Measurements from ENCODE around the gene ITGA1.
A peak's percentile ranks its signal among the peaks of the same experiment; 100 is the strongest.
"Not testable (repeated sequence)": the region's sequence is repeated elsewhere in the genome, so short reads cannot be mapped to it uniquely, and the experiment has no call there.

Gene ITGA1

DNA sequence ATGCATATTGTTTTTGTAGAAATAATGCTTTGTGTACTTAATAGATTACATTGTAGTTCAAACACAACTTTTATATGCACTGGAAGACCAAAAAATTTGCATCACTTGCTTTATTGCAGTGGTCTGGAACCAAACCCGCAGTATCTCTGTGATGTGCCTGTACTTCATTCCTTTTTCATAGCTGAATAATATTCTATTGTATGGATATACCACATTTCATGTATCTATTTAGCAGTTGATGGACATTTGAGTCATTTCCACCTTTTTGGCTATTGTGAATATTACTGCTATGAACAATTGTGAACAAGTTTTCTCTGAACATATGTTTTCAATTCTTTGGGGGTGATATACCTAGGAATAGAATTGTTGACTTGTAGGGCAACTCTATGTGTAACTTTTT lies 40.1 kb downstream of the ITGA1 start:
- no peak for DNase-seq (ENCODE audit: low read depth, low spot score)

DNA sequence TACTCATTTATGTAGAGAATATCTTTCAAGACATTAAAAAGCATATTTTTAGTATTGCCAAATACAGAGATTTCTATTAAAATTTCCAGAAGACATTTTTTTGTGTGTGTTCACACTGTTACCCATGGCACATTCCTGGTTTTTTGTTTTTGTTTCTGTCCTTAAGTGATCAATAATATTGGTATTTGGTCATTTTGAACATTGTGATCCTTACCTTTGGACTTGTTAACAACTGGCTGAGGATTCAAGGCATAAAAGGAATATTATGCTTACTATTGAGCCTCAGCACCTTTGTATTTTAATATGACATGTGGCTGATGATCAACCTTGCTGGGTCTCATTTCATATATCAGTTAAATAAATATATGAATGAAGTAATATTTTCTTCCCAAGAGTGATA lies 41.9 kb downstream of the ITGA1 start:
- no peak for DNase-seq (ENCODE audit: low read depth, low spot score)

DNA sequence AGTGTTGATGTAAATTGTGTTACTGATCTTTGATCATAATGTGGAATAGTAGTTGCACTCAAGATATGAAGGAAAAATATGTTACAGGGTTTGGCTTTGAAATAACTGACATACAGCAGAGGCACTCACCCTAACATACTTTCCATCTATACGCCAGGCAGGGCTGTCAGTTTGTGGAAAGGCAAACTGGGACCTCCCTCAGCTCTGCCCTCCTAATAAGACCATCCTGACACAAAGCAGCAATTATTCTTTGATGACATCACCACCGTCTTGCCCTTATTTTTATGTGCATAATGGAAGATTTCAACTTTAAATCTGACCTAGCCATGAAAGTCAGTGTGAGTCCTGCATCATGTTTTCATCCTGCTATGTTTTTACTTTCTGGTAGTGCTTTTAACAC lies 42.9 kb downstream of the ITGA1 start:
- DNase-seq (ENCODE audit: low read depth, low spot score) = no peak

DNA sequence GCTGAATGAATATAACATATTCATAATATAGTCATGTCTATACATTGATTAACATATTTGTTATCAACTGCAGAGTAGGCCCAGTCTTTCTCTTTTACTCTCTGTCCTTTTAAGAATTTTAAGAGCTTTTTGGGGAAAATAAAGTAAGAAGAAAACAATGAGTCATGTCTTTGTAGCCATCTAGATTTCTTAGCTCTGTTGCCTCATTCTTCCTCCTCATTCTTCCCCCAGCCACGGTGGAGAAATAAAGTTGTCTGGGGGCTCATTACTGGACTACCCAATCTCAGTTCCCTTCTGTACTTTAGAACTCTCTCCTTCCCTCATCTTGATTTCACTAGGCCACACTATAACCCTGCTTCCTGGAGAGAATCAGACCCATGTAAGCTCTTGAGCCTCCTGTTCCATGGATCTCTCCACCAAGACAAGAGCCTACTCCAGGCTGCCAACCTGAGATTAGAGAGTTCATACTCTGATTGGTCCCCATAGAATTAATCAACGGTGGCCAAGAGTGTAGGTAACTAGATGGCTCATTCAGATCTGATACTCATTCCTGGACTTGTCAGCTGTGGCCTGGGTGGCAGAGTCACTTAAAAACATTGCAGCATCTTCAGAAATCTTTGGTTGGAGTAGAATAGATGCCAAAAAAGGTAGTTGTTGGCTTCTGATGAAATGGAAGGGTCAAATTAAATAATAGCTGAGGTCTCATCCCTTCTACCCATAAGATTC lies 44.2 kb downstream of the ITGA1 start:
- DNase-seq (ENCODE audit: low read depth, low spot score) = no peak

DNA sequence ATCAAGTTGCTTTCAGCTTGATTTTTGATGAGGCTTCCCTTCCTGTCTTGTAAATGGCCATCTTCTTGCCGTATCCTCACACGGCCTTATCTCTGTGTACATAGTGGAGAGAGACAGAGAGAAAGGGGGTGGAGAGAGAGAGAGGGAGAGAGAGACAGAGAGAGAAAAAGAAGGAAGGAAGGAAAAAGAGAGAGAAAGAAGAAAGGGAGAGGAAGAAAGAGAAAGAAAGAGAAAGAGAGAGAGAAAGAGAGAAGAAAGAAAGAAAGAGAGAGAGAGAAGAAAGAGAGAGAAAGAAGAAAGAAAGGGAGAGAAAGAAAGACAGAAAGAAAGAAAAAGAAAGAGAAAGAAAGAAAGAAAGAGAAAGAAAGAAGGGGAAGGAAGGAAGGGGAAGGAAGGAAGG lies 46.6 kb downstream of the ITGA1 start:
- no peak for DNase-seq (ENCODE audit: low read depth, low spot score)

DNA sequence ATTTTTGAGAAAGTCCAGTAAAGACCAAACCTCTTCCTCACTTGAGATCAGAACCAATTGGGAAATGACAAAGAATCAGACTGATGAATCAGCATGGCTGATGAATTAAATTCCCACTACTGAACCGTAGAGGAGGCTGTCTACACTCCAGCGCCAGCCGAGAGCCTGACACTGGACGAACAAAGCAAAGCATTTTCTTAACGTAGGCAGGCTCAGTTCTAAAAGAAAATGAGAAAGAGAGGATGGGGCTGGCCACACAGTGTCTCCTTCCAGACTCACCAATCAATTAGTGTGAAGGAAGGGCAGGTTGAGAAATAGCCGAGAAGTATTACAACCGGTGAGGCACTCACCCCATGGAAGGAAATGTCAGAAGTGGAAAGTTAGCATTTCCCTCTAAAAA lies 49.4 kb downstream of the ITGA1 start:
- peak; percentile 65 for DNase-seq (ENCODE audit: low read depth, low spot score)

DNA sequence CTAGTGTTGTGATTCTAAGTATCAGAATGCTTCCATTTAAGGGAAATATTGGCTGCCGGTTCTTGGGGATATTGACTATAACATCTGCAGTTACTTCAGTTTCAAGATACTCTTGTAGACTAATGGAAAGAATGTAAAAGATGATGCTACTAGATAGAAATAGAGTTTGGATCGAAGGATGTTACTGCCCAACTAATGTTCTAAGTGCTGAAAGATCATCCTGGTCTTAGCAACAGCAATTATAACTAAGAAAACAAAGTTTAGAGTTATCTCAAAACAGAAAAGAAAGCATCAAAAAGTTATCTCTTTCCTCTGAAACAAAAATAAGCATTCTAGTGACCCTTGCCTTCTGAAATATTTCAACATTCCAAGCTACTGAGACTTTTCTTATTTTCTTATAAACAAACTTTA lies 49.9 kb downstream of the ITGA1 start:
- peak; percentile 13 for DNase-seq (ENCODE audit: low read depth, low spot score)

DNA sequence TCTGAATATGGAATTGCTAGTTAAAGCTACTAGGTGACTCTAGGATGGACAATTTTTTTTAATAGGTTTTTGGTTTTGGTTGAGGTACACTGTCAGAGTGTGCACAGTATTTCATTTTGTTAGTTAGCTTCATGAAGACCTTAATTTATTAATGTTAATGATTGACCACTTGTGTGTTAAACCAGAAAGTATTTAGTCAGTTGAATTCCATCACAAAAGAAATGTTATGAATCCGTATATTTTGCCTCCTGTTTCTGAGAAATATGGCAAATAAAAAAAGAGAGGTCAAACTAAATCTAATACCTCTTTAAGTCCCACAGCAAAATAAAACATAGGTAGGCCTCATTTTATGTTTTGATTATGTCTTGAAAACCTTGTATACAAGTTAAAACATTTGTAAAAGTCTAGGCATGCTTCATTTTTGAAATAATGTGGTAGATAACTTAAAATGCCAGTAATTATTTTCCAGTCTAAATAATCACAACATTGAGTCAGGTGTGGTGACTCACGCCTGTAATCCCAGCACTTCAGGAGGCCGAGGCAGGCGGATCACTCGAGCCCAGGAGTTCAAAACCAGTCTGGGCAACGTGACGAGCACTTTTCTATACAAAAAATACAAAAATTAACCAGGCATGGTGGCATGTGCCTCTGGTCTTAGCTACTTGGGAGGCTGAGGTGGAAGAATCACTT lies 50.8 kb downstream of the ITGA1 start:
- DNase-seq (ENCODE audit: low read depth, low spot score) = peak; percentile 64

DNA sequence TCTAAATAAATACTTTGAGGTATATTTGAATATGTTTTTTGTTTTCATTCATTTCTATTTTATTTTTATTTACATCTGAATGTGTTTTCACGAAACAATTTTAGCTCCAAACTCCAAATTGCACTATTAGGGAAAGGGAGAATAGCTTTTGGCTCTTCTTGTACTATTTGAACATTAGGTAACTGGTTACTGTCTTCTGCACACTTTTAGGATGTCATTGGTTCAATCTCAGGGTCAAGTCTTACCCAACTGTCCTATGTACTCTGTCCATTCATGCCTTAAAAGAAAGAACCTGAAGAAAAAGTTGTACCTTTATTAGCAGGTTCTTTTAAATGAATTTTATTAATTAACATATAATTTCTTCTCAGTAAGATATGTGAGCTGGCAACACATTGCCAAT lies 51.6 kb downstream of the ITGA1 start:
- DNase-seq (ENCODE audit: low read depth, low spot score) = no peak

DNA sequence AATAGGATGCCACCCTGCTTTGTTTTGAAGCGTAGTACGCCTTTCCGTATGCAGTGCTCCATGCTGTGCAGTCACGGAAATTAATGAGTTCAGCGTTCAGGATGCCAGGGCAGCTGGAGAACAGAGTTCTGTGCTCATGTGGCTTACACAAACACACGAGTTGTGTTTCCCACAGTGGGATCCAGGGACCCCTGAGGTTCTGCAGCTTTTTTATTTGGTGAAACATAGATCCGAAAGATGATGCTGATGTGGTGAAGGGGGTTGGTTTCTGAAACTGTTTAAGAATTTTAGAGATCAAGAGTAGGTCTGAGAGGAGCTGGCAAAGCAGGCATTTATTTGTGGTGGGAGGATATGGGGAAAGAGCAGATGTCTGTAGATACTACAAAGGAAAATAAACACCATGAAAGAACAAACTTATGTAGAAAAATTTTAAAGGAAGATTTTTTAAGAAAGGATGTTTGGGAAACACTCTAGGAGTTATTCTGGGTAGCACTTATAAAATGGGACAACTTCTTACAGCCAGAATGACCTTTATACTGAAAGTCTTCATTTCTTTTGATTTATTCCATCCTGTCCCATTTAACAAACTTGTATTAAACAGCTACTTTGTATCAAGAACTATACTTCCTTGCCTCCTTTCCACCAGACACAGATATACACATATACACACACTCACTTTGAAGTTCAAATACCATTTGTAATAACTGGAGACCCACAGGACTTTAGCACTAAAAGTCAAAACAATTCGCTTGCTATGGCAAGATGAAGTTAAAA lies 52.7 kb downstream of the ITGA1 start:
- DNase-seq (ENCODE audit: low read depth, low spot score) = peak; percentile 42

DNA sequence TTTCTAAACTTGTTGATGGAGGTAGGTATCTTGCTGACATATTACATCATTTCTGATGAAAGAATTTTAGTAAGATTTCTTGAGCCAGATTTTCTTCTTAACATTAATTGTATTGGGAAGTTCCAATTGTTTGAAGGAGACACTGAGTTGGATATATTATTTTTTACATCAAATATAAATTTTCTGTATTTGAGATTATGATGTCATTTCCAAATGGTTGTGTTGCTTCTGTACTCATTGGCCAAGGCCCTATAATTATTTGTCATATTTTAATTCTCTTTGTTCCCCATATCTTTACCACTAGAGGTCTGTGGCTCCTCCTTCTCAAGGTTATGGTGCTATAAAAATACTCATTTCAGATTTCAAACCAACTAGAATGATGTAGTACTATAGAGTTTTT lies 53.4 kb downstream of the ITGA1 start:
- DNase-seq (ENCODE audit: low read depth, low spot score) = no peak

DNA sequence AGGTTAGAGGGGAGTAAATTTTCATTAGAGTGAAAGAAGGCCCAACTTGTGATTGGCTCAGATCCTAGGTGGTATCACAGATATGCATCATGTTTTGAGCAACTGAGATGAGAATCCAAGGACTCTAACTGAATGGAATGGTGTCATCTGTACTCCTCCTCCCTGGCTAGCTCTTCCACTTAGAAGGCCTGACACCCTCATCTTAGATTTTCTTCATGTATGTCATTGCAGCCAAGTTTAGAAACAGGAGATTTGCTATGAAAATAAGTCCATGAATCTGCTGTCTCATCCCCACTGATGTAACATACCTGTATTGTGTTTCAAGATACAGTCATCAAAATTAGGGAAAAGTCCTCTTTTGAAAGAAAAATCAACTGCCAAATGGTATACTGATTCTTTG lies 54.4 kb downstream of the ITGA1 start:
- no peak for DNase-seq (ENCODE audit: low read depth, low spot score)

DNA sequence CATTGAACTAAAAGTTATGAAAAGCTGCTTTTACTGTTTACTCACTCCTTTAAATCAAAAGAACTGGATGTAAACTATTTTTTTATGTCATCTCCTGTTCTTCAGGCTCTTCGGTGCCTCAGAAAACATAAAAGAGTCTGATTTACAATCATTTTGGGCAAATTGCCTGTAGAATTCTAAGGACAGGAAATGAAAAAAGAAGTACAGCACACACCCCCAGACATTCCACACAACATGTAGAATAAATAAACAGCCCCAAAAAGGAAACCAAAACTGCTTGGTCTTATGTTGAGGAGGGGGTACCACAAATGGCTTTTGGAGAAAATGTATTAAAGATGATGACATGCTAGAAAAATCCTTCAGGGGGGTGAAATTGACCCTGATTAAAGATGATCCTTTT lies 57.2 kb downstream of the ITGA1 start:
- peak; percentile 42 for DNase-seq (ENCODE audit: low read depth, low spot score)

DNA sequence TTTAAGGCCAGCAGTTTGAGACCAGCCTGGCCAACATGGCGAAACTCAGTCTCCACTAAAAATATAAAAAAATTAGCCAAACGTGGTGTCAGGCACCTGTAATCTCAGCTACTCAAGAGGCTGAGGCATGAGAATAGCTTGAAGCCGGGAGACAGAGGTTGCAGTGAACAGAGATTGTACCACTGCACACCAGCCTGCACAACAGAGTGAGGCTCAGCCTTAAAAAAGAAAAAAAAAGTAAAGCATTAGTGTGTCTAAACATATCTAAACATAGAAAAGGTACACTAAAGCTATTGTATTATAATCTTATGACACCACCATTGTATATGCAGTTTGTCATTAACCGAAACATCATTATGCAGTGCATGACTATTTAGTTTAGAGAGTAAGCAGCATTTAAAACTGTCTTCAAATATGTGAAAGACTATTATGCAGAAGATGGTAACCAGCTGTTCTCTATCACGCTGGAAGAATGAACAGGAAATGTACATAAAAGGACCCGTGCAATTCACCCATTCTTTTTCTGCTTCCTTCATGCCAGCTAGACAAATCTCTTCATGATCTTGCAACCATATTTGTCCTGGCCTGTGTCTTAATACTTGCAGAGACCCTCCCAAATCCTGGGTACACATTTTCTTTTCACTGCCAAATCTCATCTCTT lies 58.6 kb downstream of the ITGA1 start:
- no peak for DNase-seq (ENCODE audit: low read depth, low spot score)

DNA sequence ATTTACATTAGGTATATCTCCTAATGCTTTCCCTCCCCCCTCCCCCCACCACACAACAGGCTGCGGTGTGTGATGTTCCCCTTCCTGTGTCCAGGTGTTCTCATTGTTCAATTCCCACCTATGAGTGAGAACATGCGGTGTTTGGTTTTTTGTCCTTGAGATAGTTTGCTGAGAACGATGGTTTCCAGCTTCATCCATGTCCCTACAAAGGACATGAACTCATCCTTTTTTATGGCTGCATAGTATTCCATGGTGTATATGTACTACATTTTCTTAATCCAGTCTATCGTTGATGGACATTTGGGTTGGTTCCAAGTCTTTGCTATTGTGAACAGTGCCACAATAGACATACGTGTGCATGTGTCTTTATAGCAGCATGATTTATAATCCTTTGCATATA lies 61.0 kb downstream of the ITGA1 start:
- not testable (repeated sequence) for DNase-seq (ENCODE audit: low read depth, low spot score)

DNA sequence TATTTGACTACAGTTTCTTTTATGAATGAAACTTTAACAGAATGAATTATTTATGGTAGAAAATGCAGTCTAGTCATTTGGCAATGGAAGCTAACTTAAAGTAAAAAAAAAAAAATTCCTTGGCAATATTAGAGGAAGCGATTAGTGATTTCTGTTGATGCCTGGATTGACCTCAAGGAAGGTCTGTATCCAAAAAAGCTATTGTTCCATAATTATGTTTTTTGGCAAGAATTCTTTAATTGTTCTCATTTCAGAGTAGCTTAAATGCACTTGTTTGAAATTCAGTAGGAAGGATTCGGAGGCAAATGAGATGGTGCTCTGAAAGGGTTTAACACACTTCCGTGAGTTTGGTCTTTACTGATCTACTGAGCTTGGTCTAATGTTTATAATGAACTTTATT lies 61.8 kb downstream of the ITGA1 start:
- no peak for DNase-seq (ENCODE audit: low read depth, low spot score)

DNA sequence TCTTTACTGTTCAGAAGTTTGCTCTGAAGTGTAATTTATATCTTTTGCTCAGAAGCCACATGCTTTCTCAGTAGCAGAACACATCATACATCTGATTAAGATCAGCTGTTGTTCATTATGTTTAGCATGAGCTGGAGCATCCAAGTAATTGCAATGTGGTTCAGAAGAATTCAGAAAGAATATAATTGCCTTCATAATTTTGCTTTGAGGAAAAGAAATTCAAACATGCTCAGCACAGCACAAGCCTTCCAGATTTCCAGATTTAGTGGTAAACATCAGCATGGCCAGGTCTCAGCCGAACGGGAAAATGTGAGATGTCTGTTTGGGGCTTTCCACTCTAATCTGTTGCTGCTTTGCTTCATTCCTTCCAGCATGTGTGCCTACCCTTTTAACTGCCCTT lies 65.9 kb downstream of the ITGA1 start:
- no peak for DNase-seq (ENCODE audit: low read depth, low spot score)

DNA sequence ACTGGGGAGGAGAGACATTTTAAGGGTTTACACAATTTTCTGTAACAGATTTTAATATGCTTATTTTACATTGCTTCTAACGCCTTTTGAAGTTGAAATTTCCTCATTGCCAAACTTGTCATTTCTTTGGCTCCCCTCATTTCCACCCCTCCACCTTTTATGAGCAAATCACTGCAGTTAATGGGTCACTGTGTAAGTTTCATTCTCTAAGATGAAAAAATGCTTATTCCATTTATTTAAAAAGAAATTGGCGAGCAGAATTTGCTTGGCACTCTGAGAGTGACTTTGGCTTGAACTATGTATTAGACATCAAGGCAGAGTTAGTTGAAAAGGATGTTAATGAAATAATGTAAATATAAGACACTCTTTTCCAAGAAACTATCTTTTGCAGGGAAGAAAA lies 66.6 kb downstream of the ITGA1 start:
- DNase-seq (ENCODE audit: low read depth, low spot score) = no peak

DNA sequence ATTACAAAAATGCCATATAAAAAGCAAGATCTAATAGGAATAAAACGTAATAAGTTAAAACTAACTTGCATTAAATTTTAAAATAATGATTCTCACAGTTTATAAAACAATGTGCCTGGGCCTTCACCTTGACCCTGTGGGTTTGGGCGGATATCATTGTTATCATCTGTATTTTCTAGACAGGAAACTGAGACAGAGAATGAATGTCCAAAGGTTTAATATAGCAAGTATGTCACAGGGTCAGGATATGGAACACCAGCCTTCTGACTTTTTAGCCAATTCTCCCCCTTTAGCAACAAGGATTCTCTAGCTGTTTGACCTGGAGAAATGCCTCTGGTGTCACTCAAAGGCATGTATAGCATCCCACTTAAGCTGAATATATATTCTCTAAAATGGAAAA lies 67.2 kb downstream of the ITGA1 start:
- no peak for DNase-seq (ENCODE audit: low read depth, low spot score)

DNA sequence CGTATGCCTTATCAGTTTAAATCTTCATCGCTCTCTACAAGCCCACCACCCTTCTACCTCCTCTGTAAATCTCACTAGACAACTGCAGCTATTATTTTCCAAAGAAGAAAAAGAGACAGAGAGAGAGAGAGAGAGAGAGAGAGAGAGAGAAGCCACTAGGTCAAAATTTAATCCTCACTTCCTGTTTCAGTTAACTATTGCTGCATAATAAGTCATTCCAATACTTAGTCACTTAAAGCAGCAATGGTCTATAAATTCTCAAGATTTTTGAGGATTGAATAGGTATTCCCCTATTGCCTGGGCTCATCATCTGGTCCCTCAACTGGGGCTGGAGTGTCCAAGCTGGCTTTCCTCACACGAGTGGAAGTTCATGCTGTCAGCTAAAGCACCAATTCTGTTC lies 68.8 kb downstream of the ITGA1 start:
- DNase-seq (ENCODE audit: low read depth, low spot score) = no peak

DNA sequence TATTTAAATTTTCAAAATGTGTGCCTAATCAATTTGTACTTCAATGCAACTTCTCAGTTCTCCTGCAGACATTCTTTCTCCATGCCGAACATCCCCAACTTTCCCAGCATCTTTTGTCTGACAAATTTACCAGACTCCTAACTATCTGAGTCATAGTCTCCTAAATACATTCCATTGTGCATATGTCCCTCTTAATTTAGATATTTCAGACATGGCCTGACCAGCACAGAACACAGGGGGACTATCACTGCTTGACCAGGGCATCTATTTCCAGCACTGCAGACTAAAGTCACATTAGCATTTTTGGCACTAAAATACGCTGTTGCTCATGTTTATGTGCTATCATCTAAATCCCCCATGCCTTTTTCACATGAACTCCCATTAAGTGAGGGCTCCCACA lies 71.9 kb downstream of the ITGA1 start:
- DNase-seq (ENCODE audit: low read depth, low spot score) = peak; percentile 89

DNA sequence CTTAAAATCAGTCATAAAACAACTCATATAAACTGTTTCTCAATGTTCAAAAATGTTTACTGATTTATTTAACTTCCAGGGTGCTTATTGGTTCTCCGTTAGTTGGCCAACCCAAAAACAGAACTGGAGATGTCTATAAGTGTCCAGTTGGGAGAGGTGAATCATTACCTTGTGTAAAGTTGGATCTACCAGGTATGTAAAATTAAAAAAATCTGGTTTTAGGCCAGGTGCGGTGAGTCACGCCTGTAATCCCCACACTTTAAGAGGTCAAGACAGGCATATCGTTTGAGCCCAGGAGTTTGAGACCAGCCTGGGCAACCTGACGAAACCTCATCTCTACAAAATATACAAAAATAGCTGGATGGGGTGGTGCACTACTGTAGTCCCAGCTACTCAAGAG lies 73.7 kb downstream of the ITGA1 start:
- DNase-seq (ENCODE audit: low read depth, low spot score) = no peak
